HG02852 (cell line): ENCODE data around the gene ARHGEF12.

Experiments used
- ATAC-seq: cut with Tn5 transposase; IDR thresholded peaks from one replicate; pipeline ENCODE4 v1.9.1; 2021; ENCODE audit warnings: mild to moderate bottlenecking, moderate library complexity; ENCODE audit not compliant: unreplicated experiment

ARHGEF12 gene

DNA sequence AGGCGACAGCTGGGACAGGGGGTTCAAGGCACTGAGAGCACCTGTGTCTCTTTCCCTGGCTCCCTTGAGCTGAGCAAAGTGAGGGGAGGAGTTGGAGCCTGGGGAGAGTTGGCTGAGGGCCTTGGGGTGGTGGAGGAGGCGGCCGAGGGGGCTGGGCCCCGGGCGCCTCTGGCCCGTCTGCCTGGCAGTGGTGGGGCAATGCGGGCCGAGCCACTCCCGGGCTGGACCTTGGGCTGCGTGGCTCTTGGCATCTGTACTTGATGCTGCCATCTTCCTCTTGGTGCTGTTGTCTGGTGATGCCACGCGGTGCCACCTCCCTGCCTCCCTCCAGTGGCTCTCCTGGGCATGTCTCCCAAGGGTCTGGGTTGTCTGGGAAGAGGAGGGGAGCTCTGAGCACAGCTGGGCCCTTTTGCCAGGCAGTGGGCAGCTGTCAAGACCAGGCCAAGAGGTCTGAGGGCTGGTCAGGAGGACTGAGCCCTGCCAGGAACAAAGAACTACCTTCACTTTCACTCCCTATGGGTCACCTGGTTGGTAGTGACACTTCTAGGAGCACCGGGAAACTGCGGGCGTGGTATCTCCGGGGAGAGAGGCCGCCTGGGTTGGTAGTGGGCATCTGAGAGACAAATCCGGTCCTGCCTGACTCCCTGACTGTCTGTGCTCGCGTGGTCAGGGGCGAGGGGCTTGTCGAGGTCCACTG lies 176.7 kb downstream of the ARHGEF12 start:
- no peak for ATAC-seq

DNA sequence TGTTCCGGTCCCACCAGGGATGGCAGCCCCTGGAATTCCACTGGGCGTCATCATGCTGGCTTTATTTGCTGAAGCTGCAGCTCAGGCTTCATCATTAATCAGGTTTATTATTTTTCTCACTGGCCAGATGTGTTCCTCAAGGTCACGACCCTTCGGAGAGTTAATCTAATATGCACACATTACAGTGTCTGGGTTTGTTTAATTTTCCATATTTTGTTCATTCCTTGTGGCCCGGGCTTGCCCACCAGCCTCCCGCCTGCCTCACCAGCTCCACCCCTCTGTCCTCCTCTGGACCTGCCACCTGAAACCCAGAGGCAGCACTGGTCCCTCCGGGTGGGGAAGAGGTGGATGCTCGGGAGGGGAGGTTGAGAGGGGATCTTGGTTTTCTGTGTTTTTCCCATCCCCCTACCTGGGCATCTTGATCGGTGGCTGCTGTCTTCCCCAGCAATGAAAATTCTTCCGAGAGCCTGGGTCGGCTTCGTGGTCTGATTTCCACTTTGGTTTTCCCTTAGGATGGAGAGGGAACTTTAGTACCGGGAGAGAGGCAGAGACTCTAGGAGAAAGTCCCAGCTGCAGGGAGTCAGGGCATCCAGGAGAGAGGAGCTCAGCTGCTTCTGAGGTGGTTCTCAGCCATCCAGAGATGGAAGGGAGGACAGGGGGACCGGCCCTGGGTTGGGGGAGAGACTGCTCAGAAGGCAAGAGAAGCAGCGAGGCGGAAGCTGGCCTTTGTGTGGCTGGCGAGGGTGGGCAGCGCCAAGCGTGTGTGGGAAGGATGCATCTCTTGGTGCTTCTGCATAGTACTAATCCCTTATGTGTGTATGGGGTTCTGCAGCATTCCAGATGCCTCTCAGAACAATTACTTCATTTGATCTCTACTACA lies 177.5 kb downstream of the ARHGEF12 start:
- no peak for ATAC-seq

DNA sequence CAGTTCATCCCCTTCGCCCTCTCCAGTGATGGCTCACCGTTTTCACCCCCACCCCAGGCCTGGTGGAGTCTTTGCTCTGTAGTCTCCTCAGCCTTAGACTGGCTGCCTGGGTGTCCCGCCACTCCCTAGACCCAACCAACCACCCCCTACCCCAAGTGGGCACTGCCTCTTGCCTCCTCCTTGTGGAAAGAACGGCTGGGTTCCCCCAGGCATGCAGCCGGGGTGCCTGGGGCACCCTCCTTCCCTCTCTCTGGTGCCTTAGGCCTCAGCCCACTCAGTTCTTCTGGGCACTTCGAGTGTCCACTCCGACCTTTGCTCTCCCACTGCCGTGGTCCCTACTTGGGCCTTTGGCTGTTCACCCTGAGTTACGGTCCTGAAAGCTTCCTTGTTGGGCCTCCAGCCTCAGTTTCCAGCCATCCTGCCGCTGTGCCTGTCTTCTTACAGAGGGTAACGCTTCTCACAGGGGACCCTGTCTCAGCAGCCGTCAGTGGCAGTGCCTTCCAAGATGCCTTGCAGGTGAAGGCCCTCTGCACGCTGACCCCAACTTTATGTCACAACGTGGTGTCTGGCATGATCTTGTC lies 178.4 kb downstream of the ARHGEF12 start:
- no peak for ATAC-seq

DNA sequence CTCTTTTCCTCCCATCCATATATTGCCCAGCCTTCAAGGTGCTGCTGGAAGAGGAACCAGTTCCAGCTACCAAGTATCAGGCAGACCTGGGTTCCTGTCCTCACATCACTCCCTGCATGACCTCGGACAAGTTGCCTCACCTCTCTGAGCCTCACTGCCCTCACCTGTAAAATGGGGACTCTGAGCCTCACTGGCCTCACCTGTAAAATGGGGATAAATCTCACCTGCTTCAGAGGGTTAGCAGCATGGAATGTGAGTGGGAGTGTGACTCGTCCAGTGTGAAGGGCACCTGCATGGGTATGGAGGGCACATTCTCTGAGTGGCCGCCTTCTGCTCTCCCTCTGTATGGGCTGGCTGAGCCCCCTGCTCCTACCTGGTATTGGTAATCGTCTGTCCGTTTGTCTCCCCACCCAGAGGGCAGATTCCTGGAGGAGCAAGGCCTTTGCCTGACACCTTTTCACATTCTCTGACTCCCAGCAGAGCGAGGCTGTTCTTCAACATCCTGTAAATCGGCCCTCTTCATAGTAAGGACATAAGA lies 179.0 kb downstream of the ARHGEF12 start:
- no peak for ATAC-seq

DNA sequence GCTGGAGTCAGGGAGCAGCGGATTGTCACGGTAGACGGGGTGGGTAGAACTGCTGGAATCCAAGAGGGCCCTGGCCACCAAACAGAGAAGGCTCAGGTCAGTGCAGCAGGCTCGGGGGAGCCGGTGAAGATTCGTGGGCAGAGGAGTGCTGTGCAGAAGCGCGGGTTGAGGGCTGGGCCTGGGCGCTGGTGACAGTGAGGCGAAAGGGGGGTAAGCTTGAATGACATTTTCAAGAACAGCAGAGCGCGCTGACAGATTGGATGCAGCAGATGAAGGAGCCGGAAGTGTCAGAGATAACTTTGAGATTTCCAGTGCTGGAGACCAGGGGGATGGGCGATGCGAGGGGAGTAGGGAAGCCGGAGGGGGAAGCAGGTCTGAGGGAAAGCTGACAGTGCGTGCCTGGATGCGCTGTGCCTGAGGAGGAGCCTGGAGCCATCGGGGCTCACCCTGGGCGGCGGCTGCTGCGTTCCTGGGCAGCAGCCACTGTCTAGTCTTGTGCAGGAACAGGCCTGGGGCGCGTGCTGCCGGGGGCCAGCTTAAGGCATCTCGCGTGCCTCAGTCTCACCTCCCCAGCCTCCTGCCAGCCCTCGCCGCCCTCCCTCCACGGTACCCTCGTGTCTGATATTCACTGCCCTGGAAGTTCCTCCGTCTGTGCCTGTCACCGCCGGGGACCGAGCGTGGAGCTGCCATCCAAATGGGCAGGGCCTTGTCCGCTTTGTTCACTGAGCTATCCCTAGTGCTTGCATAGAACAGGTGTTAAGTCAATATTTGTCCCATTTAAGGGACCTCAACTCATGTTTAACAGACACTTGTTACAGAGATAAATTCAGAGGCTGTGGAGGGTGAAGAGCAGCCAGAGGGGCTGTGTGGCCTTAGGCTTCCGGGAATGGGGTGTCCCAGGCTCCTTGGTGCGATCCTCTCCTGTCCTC lies 180.5 kb downstream of the ARHGEF12 start:
- ATAC-seq, result no peak

DNA sequence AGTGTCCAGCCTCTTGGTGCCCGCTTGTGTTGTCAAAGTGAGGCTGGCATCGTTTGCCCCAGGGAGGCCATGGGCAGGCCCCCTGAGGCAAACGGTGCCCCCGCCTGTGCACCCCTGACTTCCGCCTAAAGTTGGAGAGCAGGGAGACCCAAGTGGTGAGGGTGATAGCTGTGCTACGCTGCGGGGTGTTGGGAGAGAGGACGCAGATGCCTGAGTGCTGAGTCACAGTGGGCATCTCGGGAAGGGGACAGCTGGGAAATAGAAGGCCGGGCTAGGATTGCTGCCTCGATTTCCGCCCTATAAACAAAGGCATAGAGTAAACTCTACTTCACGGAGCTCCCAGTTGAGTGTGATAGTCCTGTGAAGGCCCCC lies 181.2 kb downstream of the ARHGEF12 start:
- ATAC-seq, result no peak

DNA sequence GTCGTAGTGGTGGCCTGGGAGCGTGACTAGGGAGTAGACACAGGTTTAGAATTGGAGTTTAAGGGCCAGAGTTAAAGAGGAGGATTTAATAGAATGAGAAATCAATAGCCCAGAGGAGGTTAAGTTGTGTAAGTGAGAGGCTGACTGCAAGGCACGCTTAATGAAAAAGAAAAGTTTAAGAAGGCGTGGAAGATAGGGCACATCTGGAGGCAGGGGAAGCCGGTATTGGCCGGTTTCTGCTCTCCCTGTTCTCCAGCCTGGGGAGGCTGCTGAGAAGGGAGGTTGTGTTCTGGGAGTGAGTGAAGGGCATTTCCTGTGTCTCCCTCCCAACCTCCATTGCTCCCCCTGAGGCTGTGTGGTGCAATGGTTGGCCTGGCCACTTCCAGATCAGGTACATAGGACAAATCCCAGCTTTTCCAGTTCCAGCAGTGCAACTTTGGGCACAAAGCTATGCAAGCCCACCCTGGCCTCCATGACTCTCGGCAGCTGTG lies 181.6 kb downstream of the ARHGEF12 start:
- ATAC-seq, result no peak

DNA sequence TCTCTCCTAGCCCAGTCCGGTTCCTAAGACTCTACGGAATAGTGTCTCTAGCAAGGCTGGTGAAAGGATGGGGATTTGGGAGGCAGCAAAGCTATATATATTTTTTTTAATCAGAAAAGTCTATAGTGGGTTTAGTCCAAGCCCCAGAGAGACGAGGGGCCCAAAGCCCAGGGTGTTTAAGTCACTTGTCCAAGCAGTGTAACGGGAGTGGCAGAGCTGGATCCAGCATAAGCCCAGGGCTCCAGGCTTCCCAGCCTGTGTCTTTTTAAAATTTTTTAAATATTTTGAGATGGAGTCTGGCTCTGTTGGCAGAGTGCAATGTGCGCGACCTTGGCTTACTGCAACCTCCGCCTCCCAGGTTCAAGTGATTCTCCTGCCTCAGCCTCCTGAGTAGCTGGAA lies 182.1 kb downstream of the ARHGEF12 start:
- no peak for ATAC-seq

DNA sequence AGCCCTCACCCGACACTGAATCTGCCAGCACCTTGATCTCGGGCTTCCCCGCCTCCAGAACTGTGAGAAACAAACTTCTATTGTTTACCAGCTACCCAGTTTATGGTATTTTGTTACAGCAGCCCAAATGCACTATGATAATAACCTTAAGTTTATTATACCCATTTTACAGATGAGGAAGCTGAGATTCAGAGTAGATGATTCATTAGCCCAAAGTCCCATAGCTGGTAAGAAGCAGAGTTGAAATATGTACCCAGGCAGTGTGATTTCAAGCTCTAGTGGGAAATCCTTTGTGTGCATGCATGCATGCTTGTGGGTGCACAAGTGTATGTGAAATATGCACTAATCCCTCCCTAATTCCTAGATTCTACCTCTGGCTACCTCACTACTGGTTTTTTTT lies 183.3 kb downstream of the ARHGEF12 start:
- ATAC-seq, result no peak

DNA sequence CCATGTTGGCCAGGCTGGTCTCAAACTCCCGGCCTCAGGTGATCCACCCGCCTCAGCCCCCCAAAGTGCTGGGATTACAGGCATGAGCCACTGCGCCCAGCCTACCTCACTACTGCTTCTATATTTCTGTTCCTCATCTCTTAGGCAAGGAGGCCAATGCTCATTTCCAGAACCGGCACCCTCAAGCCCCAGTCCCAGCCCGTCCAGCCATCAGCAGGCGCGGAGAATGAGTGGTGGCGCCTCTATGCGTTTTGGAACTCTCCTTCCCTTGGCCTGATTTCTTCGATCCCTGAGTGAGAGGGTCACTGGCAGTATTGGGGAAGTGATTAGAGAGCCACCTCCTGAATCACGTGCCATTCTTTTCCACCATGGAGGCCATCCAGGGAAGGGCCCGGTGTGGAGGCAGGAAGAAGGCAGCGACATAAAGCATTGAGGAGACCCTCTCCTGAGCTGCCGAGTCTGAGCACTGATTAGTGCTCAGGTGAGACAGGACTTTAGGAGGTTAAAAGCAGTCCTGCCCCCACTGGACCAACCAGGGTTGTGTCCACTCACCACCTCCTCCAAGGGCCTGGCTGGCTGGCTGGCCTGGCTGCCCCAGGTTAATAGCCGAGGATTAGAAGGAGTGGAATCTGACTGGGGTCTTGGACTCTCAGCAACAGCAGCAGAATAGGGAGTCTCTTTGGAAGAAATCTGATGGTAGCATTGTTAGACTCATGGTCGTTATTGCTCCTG lies 184.0 kb downstream of the ARHGEF12 start:
- no peak for ATAC-seq

DNA sequence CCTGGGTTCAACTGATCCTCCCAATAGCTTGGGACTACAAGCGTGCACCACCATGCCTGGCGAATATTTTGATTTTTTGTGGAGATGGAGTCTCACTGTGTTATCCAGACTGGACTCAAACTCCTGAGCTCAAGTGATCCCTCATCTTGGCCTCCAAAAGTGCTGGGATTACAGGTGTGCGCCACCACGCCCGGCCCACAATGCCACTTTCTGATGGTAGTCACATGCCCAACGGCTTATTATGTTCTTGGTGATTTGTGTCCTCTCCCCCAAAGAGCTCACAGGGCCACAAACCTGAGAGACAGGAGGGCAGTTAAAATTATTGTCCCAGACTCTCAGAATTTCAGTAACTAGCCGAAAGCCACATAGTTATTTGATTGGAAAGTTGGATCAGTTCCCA lies 185.0 kb downstream of the ARHGEF12 start:
- no peak for ATAC-seq

DNA sequence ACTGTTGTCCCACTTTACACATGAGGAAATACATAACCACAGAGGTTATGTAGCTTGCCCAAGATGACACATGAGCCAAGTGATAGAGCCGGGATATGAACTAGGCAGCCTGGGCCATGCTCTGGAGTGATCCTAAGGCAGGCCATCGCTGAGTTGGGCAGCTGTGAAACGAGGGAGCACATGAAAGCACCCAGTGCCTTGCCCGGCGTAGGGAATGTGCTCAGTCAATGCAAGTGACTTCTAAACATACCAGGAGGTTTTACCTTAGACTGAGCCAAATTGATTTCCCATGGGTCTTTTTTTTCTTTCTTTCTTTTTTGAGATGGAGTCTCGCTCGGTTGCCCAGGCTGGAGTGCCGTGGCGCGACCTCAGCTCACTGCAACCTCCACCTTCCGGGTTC lies 185.8 kb downstream of the ARHGEF12 start:
- no peak for ATAC-seq

DNA sequence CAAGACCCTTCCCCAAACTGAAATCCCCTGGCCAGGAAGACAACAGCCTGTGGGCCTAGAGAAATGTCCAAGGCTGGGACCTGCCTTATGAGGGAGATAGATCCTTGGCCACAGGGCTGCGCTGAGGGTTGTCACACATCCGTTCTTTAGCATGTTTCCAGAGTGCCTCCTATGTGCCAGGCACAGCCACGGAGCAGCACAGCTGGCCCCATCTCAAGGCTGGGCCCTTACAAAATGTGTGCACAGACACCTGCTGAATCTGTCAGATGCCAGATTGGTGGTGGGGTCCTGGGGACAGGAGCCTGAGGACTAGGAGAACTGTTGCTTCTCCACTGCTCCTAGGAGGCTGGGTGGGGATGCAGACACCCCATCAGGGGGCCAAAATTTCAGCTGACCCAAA lies 186.5 kb downstream of the ARHGEF12 start:
- no peak for ATAC-seq

DNA sequence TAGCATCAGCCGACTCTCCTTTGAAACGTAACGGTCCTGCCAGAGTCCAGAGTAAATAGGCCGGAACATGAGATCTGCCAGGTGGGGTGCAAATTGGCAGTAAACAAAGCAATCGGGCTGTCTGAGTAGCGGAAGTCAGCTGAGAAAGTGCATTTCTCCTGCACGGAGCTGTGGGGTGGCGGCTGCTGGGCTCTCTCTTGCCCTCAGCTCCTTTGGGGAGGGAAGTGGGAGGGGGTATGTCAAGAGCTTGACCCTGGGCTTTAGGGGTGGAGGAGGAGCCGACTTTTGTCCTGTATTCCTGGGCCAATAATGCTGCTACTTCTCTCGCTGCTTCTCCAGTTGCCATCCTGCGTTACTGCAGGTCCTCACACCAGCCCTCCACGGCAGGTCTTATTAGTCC lies 187.0 kb downstream of the ARHGEF12 start:
- ATAC-seq, result no peak

DNA sequence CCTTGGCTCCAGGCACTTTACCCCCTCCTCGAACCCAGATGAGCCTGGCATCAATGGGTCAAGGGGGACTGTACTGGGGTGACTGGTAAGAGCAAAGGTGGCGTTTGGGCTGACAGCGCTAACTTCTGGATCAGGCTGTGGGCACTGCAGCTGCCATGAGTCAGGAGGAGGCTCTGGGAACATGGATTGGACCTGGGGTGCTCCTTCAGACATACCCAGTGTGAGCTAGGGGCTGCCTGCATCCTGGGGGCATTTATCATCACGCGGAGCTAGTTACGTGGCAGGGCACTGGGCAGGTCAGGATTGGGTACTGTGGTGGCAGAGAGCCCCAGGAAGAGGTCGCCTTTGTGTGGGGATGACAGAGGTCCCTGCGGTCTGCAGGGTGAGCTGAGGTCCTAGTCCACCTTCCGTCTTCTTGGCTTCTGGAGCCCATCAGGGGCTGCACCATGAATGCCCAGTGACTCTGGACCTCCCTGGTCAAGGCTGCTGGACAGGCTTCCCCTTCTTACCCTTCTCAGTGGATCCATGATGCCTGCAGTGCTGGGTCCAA lies 188.4 kb downstream of the ARHGEF12 start:
- ATAC-seq, result no peak

DNA sequence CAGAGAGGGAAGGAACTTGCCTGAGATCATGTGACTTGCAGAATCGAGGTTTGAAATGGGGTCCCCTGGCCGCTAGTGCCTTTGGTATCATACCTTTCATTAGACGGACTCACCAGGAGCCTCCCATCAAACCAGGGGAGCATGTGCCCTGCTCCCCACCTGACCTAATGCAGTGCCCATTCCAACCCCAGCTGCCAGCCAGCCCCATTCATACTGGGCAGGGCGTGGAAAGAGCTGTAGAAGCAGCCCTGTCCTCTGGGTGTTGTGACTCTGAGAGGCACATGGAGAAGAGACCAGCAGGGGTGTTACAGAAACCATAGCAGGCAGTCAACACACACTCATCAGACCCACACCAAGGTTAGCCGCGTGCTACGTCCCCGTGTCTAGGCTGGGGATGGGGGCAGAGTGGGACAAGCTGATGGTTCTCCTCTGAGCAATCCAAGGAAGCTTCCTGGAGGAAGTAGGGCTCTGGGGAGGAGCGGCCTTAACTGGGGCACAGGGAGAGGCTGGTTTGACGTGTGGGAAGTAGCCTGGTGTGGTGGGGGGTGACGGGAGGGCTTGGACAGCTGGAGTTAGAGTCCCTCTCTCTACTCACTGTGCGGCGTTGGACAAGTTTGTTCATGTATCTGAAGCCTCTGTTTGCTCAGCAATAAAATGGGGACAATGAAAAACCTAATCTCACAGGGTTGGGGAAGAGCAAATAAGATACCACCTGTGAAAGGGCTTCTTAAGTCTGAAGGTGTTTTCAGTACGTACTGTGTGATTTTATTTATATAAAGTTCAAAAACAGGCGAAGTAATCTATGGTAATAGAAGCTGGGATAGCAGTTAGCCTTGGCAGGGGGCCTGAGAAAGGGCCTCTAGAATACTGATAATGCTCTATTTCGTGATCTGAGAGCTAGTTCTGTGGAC lies 189.3 kb downstream of the ARHGEF12 start:
- no peak for ATAC-seq

DNA sequence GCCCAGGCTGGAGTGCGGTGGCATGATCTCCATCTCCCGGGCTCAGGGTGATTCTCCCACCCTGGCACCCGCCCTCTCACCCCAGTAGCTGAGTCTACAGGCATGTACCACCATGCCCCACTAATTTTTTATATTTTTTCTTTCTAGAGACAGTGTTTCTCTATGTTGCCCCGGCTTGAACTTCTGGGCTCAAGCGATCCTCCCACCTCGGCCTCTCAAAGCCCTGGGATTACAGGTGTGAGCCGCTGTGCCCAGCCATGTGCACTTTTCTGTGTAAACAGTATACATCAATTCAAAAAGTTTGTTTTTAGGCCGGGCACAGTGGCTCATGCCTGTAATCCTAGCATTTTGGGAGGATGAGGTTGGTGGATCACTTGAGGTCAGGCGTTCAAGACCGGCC lies 190.0 kb downstream of the ARHGEF12 start:
- ATAC-seq, result no peak

DNA sequence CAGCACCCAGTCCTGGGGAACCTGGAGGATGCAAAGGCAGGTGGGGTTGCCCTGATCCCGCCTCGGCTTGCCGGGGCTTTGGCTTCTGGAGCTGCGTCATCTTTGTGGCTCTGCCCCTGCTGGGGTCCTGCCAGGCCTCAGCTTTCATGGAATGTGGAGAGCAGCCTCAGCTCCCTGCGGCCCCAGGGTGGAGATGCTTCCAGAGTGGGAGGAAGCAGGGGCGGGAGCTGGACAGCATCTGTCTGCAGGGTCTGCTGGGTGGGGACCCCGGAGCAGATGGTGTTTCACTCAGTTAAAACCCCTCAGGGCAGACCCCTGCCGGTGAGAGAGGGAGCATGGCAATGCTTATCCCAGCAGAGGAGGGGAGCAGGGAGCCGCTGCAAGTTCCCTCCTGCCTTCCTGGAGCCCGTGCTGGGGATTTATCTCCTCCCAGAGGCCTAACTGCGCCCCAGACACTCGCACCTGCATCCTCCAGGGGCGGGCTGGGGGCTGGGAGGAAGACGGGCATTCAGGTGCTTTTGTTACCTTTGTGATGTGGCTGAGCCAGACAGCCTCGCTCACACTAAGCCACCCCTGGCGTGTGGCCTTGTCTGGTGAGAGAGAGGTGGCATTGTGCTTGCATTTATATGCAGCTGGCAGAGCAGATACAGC lies 191.0 kb downstream of the ARHGEF12 start:
- no peak for ATAC-seq
